DMS79 (cell line): ENCODE results near the gene CATSPER3.
A peak's percentile ranks its signal among the peaks of the same experiment; 100 is the strongest.

Experiments used
- DNase-seq: peaks from one replicate; lab custom pipeline; 2025; lab: John Stamatoyannopoulos, UW

CATSPER3 gene

DNA sequence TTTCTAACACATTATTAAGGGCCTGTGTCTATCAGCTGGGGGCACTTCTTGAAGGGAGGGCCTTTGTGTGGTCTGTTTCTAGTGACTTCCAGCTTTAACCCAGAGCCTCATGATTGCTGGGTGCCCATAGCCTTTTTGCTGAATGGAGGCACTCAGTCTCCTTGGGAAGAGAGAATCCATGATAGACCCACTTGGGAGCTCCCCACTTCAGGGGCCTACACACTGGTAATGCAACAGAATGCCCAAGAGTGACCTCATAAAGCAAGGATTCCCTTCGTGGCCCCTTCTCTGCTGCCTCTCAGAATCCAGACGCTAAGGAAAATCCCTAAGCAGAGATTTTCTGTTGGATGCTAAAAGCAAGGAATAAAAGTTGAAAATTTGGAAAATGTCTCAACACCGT is at the start of gene CATSPER3:
Gene CATSPER3 (plus strand): TSS at position 301 of the 400 bp plus-strand sequence. CDS start 85 bp downstream, at position 386.
- DNase-seq = no peak

DNA sequence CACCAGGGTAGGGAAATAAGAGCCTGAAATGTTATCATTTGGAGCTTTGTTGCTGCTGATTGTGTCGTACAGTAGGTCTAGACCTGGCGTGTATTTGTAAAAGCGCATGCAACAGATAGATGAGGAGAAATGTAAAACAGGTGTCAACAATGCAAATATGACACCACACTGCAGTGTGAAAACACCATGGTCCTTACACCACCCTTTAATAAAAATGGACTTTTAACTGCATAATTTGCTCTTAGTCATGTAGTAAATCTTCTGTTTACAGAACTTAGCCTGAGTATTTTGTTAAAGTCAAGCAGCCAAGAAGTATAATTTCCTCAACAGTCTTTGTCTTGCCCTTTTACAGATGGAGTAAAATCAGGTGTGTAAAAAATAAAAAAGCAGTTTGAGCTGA is 48.8 kb upstream of the CATSPER3 start:
- no peak for DNase-seq

DNA sequence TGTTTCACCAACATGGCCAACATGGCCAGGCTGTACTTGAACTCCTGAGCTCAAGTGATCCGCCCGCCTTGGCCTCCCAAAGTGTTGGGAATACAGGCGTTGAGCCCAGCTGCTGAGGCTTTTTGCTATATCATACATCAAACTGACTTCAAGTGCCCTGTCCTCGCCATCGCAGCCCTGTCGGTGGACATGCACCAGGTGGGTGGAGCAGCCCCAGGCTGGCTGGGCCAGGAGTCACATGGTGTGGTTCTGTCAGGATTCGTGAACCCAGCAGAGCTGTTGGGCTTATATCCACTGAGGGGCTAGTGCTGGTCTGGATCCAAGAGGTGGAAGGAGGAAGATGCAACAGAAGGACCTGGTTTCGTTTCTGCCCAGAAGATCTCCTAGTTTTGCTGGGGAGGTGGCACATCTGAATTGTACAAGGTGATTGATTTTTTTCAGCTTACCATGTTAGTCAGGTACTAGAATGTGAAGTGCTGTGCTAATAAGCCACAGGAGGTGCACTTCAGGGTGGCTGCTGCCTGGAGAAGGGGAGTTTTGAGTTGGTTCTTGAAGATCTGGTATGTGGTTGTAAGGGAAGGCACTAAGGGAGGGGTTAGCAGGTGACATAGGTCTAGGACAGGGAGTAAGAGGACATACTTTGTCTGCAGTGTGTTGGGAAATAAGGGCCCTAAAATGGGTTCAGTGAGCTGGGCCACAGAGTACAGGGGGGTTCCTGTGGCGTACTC is 46.7 kb upstream of the CATSPER3 start:
- DNase-seq = peak; percentile 65

DNA sequence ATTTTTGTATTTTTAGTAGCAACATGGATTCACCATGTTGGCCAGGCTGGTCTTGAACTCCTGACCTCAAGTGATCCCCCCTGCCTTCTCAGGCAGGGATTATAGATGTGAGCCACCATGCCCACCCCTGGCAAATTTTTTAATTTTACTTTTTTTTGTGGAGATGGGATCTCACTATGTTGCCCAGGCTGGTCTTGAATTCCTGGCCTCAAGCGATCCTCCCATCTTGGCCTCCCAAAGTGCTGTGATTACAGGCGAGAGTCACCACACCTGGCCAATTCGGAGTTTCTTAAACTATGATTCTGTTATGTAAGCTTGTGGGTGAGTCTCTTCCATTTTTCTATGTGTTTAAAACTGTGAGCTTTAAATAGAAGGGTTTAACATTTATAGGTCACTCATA is 35.2 kb upstream of the CATSPER3 start:
- no peak for DNase-seq

DNA sequence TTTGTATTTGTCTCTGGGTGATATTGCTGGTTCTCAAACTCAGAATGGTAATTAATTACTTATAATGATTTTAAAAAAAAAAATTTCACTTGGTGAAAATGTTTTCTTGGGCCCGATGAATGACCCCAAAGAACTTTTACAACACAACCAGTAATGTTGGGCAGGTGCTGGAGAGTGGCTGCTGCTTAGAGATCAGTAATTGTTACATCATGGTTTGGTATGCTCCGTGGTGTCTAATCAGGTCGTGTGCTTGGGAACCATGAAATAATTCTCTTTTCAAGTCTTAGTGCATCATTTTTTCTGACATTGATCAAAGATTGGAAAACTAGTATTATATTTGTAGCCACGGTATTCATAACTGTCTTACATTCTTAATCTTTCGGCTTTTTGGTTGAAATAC is 33.5 kb upstream of the CATSPER3 start:
- DNase-seq = no peak

DNA sequence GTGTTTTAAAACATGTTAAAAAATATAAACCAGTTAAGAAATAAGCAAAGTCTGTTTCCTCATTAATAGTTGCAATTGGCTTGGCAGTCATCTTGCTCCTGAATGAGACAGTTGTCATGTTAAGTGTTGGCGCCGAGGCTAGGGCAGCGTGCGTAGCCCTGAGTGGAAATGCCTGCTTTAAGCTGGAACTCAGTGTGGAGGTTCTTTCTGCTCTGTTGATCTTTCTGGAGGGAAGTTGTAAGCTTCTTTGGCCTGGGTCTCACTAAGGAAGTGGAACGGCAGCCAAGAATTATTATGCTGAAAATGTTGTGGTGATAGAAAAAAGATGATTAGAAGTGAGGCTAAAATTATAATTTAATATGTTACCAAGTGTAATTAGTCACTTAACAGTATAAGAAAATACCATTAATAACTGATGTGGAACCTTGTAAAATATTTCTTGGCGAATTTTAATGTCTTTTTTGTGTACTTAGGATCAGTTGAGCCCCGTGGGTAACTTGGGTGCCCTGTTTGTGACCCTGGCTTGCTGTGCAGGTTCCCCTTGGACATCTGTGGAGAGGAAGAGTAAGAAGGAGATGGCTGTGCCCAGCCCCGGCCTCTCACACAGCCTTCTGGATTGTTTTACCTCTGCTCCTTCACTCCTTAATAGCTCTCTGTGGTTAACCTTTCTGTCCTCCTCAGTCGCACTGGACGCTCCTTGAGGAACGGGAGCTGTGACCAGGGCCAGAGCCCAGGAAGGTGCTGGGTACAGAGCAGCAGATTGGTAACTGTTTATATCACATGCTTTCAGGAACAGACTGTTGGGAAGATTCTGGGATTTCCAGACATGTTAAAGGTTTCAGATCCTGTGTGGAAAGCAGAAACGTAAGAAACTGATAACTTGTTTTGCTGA is 31.8 kb upstream of the CATSPER3 start:
- peak; percentile 14 for DNase-seq

DNA sequence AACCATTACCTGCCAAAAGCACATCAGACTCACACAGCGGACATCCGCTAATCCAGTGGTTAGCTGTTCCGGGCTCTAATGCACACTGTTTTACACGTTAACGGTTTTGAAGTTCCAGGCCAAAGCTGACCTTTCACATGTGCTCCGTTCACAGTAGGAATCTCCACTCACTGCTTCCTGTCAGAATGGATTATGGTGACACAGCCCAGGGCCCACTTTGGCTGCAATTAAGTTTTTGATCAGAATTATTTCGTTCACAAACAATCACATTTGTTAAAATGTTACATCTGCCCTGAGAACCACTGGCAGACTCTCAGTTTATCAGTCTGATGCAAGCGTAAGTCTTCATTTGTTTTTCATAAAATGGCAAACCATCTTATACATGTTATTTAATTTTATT is 30.2 kb upstream of the CATSPER3 start:
- no peak for DNase-seq

DNA sequence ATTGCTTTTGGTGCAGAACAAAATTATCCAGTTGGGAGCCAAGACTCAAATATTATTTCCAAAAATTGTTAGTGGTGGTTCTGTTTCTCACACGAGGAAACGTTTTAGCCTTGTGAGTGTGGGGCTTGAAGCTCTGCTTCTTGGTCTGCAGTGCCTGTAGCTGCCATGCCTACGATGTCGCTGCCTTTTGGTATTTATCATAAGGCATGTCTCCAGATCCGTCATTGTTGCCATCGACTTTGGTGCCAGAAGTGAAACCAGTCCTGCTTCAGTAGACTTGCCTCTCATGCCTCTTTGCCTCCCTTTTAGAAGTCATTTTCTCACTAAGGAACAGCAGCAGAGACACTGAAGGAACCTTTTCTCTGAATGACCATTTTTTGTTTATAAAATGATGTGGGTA is 29.7 kb upstream of the CATSPER3 start:
- DNase-seq = no peak

DNA sequence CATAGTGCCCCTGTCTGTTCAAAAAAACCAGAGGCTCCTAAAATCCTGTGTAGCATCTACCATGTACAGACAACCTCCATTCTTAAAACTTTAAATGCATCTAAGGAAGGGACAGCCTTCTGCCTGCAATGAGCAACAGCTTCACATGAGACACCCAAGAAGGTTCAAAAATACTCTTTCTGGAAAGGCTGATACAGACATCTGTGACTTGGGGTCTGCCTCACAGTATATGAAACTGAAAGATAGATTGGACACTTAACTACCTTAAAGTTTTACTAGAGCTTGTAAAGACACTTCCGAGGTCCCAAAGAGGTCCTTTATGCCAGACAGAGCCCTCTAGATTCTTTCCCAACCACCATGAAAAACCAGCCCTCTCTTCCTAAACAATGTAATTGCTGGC is 28.2 kb upstream of the CATSPER3 start:
- DNase-seq = no peak

DNA sequence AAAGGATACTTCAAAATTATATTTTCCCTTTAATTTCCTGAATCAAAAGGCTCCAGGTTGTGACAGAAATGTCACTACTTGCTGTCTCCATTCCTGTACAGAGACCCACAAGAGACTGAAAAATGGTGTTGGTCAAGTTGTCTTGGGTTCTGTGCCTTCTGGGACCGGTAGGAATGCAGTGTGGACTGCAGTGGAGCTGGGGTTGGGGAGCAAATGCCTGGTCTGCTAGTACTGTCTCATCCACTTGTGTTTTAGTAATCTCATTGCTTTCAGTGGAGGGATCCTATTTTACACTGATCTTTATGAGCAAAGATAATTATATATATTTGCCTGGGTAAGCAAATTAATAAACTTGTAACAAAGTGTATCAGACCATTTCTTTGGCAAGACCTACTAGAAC is 24.2 kb upstream of the CATSPER3 start:
- no peak for DNase-seq

DNA sequence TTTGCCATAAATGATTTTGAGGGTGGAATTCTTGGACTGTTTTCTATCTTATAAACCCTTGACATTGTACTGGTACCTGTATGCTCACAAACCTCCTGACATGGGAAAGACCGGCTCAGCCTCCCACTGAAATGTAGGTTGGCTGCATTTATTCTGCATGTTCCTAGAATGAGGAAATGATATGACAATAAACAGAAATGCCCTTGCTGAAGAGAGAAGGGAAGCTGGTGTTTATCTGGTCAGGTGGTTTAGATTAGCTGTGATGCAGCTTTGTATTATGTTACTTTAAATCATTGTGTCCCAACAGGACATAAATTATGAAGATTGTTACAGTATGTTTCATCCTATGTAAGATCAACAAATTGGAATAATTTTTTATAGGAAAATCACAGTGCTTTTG is 23.1 kb upstream of the CATSPER3 start:
- DNase-seq = no peak

DNA sequence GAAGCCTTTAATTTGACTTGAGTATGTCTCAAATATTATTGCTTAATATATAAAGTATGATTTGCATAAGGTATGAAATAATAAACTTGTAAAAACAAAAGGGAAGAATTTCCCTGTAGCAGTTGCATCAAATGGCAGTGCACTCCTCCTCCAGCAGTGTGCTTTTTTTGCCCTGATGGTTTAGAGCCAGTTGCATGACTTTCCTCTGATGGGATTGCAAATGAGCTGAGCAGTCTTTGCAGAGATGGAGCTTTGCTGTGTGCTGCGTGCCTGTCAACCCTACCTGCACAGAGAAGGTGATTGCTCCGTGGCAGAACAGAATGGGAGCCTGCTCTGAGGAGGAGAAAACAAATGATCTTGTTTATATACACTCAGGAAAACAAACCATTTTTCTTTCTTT is 22.7 kb upstream of the CATSPER3 start:
- no peak for DNase-seq

DNA sequence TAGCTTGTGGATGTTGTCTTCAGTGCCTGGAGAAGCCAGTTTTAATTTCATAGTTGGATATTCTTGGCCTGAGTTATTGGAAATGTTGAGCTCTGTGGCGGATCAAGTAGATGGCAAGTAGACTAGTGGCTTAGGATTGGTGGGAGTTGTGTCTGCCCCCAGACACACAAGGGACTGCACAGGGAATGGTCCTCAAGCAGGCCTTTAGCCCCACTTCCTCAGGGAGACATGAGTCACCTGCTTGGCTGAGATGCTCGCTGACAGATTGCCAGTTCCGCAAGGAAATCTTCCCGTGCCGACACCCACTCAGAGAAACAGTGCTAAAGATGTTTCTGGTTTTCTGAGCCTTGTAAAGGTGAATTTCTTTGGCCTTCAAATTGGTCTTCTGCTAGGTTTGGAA is 18.8 kb upstream of the CATSPER3 start:
- DNase-seq = no peak

DNA sequence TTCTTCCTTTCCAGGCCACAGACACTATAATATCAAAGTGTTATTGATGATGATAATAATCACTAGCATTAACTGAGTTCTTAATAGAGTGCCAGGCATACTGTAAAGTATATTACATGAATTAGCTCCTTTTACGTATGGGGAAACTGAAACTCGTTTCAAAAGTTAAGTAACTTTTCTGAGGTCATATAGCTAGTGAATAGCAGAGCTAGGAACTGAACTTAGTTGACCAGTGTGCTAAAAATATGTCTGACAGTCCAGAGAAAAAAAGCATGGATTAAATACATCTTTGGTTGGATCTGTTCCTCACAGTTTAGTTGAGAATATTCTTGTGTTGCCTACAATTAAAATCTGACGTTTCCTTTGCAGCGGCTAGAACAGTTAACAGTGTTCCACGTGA is 18.4 kb upstream of the CATSPER3 start:
- no peak for DNase-seq

DNA sequence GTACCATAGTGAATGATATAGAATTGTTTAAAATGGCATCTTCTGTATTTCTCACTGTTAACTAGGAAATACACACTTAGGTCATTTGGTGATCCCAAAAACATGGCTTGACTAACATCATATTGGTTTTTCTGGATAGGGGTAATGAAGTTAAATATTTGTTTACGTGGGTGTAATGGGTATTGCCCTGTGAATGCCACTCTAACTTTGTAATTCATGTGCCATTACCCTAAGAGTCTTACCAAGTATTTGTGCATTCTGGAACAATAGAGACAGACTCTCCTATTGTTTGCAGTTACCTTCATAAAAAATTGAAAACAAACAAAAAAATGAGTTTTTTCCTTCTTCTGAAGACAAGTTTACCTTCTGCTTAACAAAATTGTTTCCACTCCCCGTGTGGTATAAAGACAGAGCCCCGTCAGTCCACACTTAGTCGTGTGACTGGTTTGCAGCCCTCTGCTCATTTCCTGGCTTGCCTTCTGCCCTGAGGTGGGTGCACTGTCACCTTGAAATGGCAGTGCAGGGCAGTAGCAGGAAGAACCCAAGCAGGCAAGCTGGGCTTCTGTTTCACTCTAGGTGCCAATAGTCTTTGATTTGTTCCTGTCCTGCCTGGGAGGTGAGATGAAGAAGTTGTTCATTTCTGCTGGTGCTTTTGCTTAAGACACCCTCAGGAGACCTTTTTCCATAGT is 9.6 kb upstream of the CATSPER3 start:
- DNase-seq = no peak

DNA sequence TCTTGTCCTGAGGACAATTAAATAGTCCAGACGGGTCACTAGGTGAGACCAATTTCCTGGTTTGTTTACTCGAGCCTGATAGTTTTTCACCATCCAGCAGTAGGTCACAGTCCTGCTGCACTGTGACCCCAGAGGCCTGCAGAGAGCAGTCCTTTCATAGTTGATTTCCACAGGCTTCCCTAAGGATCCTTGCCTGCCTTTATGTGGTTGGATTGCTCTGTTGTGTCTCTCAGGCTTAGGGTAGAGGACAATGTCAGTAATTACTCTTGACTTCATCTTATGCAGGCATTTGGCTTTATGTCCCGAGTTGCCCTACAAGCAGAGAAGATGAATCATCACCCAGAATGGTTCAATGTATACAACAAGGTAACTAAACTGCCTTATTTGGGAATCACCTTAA is 9.0 kb upstream of the CATSPER3 start:
- no peak for DNase-seq

DNA sequence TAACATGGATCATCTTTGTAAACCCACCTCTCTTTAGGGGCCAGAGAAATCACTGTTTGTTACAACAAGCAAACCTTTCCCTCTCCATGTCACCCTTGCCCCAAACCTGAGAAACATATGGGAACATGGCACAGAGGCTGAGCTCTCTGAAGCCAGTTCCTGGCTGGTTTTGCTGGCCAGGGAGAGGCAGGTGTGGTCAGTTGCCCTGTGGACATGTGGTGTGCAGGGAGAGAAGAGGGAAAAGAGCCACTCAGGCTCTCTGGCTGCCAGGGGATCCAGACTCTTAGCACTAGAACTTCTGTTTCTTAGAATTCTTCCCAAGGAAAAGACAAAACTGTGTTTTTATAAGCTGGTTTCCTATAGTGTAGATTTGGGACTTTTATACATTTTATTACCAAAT is 4.6 kb upstream of the CATSPER3 start:
- DNase-seq = no peak

DNA sequence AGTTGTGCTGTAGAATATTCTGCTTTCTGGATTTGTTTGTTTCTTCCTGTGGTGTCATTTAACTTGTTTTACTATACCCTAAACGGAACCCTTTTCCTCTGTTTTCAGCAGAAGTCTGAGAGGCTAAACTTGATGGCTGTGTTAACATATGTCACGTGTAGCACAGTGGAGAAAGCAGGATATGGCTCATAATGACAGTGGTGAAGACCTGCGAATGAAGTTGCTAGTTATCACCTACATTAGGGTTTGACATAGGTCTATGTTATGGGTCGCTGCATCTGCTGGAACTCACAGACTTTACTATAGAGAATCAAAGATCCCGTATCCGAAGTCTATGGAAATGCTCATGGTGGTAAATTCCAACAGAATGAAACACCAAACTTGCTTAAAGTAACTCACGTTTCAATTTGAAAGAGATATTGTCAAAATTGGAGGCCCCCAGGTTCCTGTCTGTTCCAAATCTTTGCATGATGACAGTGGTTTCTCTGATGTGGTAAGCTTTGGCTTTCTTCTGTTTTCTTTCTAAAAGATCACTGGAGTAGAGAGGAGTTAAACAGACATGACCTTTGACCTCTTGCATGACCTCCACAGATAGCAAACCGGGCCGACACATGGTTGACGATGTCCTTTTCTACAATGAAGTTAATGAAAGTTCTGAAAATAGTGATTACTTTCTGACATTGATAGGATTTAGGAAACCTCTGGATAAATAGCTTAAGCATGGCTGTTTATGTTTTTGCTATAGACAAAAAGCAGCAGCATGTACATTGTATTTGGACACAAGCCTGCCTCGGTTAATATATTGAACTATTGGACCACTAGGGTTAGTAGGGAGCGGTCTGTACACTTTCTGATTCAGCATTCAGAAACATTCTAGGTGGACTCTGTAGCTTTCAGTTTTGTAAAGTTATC is 3.1 kb upstream of the CATSPER3 start:
- DNase-seq = no peak

DNA sequence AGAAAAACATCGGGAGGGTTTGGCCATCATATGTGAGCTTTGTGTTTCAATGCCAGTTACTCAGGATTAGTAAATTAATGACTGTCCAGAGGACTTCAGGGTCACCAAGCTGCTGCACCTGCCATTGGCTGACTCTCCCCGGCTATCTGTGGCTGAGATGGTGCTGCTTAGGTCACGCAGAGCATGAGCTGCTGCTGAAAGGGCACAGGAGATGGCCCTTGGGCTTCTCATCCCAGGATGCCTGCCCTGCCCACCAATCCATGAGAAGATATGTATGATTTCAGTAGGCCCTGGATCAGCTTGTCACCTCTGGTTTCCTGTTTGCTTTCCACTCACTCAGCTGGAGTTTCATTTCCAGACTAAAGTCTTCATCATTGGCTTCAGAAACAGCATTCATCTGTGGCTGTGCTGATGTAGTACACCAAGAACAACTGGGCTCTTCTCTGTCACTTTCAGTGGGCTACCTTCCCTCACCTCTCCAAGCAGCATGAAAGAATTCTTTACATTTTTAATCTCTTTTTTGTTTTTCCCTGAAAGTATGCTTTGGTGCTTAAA is 2.4 kb upstream of the CATSPER3 start:
- DNase-seq = no peak

DNA sequence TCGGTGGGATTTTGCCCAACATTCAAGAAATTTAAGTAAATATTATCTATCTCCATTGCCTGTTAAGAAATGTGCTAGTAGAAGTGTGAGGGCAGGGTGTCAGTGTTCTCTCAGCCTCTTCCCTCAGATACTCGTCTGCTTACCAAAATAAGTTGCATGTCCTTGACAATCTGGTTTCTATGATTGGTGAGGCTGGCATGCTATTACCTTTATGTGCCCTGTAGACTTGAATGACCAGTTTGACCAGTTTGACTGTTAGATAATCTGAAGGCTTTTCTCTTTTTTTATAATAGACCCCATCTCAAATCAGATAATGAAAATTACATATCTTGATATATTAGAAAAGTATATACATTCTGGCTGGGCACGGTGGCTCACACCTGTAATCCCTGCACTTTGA is 348 bp downstream of the CATSPER3 start:
- no peak for DNase-seq

DNA sequence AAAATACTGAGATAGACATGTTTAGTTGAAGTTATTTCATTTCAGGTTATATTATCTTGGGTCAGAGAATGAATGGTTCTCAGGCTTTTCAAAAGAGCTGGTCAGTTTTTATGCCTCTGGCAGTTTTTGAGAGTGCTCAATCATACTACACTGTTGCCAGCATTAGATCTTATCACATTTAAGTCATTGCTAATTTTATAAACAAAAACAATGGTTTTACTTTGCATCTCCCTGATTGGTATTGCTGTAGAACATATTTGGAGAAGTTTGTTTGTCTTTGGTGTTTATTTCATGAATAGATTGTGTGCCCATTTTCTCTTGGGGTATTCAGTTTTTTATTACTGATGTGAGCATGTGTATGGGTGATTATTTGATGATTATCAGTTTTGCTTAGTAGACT is 1.5 kb downstream of the CATSPER3 start:
- no peak for DNase-seq
